HepG2 (cell line): ENCODE results near the gene VAV2. TPM values are rescaled to one million over a fixed set of nuclear protein-coding genes. Genes with fewer than 3 reads are reported as not detected.
A peak's percentile ranks its signal among the peaks of the same experiment; 100 is the strongest.

ENCODE experiments used
- ATF6 ChIP-seq: sonication (generic); formaldehyde crosslinking; conservative IDR thresholded peaks from 2 replicates; pipeline ENCODE4 v1.4.0; 2020; ENCODE audit warnings: missing genetic modification reagents
- CBX5 ChIP-seq: sonication (generic); formaldehyde crosslinking; IDR thresholded peaks from 2 replicates; pipeline ENCODE4 v1.4.0; 2020; ENCODE audit warnings: missing genetic modification reagents, borderline replicate concordance
- CENPBD1 ChIP-seq: sonication (generic); formaldehyde crosslinking; IDR thresholded peaks from 2 replicates; pipeline ENCODE4 v1.8.0; 2022; ENCODE audit warnings: missing genetic modification reagents, low read depth, mild to moderate bottlenecking, borderline replicate concordance
- FOXA1 ChIP-seq, 2 experiments: fragments of 450-650 bp in 1 of 2; sonication (generic) in 1 of 2; formaldehyde crosslinking in 1 of 2; IDR thresholded peaks; 2 replicates each; pipeline versions ENCODE4 v1.4.0 to v1.6.1; 2016 to 2020; ENCODE audit warnings: missing genetic modification reagents in 1 of 2
- KDM1A ChIP-seq: IDR thresholded peaks from 2 replicates; pipeline ENCODE4 v1.6.1; 2016; ENCODE audit warnings: missing compliant biosample characterization
- PAWR ChIP-seq: sonication (generic); formaldehyde crosslinking; IDR thresholded peaks from 2 replicates; pipeline ENCODE4 v1.4.0; 2020; ENCODE audit warnings: missing genetic modification reagents, mild to moderate bottlenecking, borderline replicate concordance
- TFDP1 ChIP-seq: IDR thresholded peaks from 2 replicates; pipeline ENCODE4 v1.6.1; 2016; ENCODE audit warnings: missing compliant biosample characterization, missing genetic modification reagents, borderline replicate concordance
- ZNF12 ChIP-seq: sonication (generic); formaldehyde crosslinking; IDR thresholded peaks from 2 replicates; pipeline ENCODE4 v1.5.0; 2020; ENCODE audit warnings: missing genetic modification reagents
- ZNF367 ChIP-seq: sonication (generic); formaldehyde crosslinking; IDR thresholded peaks from 2 replicates; pipeline ENCODE4 v1.4.0; 2020; ENCODE audit warnings: missing genetic modification reagents, borderline replicate concordance
- ZNF569 ChIP-seq: sonication (generic); formaldehyde crosslinking; IDR thresholded peaks from 2 replicates; pipeline ENCODE4 v1.5.0; 2020; ENCODE audit warnings: mild to moderate bottlenecking, missing genetic modification reagents, moderate library complexity, borderline replicate concordance
- ZNF678 ChIP-seq: sonication (generic); formaldehyde crosslinking; IDR thresholded peaks from 2 replicates; pipeline ENCODE4 v1.4.0; 2020; ENCODE audit warnings: mild to moderate bottlenecking, missing genetic modification reagents
- polyA plus RNA-seq, 8 experiments: library from polyadenylated mRNA; depleted of rRNA in 3 of 8; stranded (reverse) in 7 of 8; unstranded in 1 of 8; fragments of >200 nt; fragmentation: Illumina TruSeq in 4 of 8; extraction: Trizol in 4 of 8; gene quantifications; 2 replicates each; pipeline versions ENCODE4 v1.2.1 to v1.2.3, GENCODE V29; 2011 to 2016; ENCODE audit warnings: low read depth in 4 of 8, missing spikeins in 1 of 8, mixed read lengths in 1 of 8; ENCODE audit not compliant: insufficient read depth in 1 of 8
- total RNA-seq, 5 experiments: library from RNA; depleted of rRNA; stranded (reverse); fragments of >200 nt; fragmentation: Illumina TruSeq; extraction: Trizol; gene quantifications; 2 replicates each; pipeline ENCODE4 v1.2.3, GENCODE V29; 2016; ENCODE audit warnings: low read depth in 1 of 5
- TF ChIP-seq, protein P1 (sequence below): sonication (generic); formaldehyde crosslinking; IDR thresholded peaks from 2 replicates; pipeline ENCODE4 v1.5.1; 2020; ENCODE audit warnings: missing genetic modification reagents, mild to moderate bottlenecking, borderline replicate concordance
- TF ChIP-seq, protein P2 (sequence below), 2 experiments: fragments of 450-650 bp in 1 of 2; sonication (generic) in 1 of 2; formaldehyde crosslinking in 1 of 2; IDR thresholded peaks; 2 replicates each; pipeline versions ENCODE4 v1.6.1 to v1.8.0; 2016 to 2022; ENCODE audit warnings: antibody characterized with exemption in 1 of 2, mild to moderate bottlenecking in 1 of 2, missing genetic modification reagents in 1 of 2

The VAV2 gene
- total and polyA plus RNA-seq, 2 of the 13 experiments (the other 11 are each of a cell fraction or from before 2014, with no cell fraction given) = 22.5 to 22.9 TPM

DNA sequence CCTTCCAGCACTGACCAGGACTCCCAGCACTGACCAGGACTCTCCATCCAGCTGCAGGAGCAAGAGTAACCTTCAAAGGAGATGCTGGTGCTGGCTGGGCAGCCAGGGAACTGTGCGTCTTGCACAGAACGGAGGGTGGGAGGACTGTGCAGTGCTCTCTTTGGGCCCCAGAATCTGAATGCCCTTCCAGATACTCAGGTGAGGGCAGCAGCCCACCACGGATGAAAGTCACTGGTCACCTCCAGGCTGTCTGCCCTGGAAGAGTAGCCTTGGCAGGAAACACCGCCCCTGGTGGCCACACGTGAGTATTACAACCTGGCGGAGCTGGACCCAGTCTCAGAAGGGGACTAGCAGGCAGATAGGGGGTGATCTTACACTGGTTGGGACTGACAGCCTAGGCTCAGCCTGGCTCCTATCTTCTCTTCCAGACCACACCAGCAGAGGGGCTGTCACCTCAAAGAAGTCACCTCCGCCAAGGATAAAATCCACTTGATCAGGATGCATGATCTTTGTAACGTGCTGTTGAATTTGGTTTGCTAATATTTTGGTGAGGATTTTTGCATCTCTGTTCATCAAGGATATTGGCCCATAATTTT lies 249.2 kb downstream of the VAV2 start (continued):
- TF ChIP-seq, protein P1, sequence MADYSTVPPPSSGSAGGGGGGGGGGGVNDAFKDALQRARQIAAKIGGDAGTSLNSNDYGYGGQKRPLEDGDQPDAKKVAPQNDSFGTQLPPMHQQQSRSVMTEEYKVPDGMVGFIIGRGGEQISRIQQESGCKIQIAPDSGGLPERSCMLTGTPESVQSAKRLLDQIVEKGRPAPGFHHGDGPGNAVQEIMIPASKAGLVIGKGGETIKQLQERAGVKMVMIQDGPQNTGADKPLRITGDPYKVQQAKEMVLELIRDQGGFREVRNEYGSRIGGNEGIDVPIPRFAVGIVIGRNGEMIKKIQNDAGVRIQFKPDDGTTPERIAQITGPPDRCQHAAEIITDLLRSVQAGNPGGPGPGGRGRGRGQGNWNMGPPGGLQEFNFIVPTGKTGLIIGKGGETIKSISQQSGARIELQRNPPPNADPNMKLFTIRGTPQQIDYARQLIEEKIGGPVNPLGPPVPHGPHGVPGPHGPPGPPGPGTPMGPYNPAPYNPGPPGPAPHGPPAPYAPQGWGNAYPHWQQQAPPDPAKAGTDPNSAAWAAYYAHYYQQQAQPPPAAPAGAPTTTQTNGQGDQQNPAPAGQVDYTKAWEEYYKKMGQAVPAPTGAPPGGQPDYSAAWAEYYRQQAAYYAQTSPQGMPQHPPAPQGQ (CRISPR knock-in tag) = no peak; the same call in 1 of the 2 replicates
- TF ChIP-seq FOXA1 (IDR thresholded peaks at IDR 0.05) (no peak), FOXA1 (CRISPR knock-in tag; IDR thresholded peaks at IDR 0.05) (peak; percentile 2; the same call in 1 of the 2 replicates), ZNF12 (no peak), TFDP1 (CRISPR knock-in tag) (peak; percentile 58; the same call in 1 of the 2 replicates), ATF6 (0 out of 2 replicates have a peak, but pooled peaks have one; percentile 53), ZNF367 (CRISPR knock-in tag) (no peak), PAWR (CRISPR knock-in tag) (no peak), CBX5 (CRISPR knock-in tag) (peak; percentile 89; the same call in 1 of the 2 replicates), ZNF569 (CRISPR knock-in tag) (no peak), CENPBD1 (CRISPR knock-in tag) (no peak), ZNF678 (CRISPR knock-in tag) (no peak), KDM1A (CRISPR knock-in tag) (no peak)
- TF ChIP-seq, protein P2, sequence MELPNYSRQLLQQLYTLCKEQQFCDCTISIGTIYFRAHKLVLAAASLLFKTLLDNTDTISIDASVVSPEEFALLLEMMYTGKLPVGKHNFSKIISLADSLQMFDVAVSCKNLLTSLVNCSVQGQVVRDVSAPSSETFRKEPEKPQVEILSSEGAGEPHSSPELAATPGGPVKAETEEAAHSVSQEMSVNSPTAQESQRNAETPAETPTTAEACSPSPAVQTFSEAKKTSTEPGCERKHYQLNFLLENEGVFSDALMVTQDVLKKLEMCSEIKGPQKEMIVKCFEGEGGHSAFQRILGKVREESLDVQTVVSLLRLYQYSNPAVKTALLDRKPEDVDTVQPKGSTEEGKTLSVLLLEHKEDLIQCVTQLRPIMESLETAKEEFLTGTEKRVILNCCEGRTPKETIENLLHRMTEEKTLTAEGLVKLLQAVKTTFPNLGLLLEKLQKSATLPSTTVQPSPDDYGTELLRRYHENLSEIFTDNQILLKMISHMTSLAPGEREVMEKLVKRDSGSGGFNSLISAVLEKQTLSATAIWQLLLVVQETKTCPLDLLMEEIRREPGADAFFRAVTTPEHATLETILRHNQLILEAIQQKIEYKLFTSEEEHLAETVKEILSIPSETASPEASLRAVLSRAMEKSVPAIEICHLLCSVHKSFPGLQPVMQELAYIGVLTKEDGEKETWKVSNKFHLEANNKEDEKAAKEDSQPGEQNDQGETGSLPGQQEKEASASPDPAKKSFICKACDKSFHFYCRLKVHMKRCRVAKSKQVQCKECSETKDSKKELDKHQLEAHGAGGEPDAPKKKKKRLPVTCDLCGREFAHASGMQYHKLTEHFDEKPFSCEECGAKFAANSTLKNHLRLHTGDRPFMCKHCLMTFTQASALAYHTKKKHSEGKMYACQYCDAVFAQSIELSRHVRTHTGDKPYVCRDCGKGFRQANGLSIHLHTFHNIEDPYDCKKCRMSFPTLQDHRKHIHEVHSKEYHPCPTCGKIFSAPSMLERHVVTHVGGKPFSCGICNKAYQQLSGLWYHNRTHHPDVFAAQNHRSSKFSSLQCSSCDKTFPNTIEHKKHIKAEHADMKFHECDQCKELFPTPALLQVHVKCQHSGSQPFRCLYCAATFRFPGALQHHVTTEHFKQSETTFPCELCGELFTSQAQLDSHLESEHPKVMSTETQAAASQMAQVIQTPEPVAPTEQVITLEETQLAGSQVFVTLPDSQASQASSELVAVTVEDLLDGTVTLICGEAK (IDR thresholded peaks at IDR 0.05) = no peak
- TF ChIP-seq, protein P2 (CRISPR knock-in tag; IDR thresholded peaks at IDR 0.05) = no peak
